ENCODE results near the gene GDF15. TPM values are rescaled to one million over a fixed set of nuclear protein-coding genes. Genes with fewer than 3 reads are reported as not detected.
"Not testable (repeated sequence)": the region's sequence is repeated elsewhere in the genome, so short reads cannot be mapped to it uniquely, and the experiment has no call there.

Gene GDF15
- total RNA-seq, 1 donor from 2014 or later, result 8.9 TPM

DNA sequence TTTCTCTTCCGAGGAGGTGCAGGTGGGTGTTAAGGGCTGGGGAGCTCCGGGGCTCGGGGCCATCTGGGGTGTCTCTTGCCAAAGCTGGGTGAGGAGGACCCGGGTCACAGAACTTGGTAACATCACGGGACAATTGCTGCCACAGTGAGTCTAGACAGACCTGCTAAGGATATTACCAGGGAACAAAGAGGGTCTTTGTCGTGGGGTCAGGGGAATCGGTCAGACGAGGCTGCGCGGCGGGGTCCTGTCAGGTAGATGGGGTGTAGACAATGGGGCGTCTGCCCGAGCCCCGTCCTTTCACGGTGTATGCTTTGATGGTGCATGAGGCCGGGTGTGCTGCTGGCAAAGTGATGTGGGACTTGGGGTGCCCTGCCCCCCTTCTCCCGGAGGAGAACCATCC is 37.8 kb upstream of the GDF15 start:
- H3K4me1 Mint-ChIP-seq (ENCODE audit: low read depth, unreplicated experiment), result peaks cover 2% of the 10 kb centered on the region
- no peak overlapping the region for H3K4me3 Mint-ChIP-seq (ENCODE audit: unreplicated experiment)
- H3K27ac Mint-ChIP-seq (ENCODE audit: unreplicated experiment), result no peak overlapping the region
- peaks cover 4% of the 10 kb centered on the region for H3K9me3 Mint-ChIP-seq (ENCODE audit: unreplicated experiment)
- TF ChIP-seq, protein P1, sequence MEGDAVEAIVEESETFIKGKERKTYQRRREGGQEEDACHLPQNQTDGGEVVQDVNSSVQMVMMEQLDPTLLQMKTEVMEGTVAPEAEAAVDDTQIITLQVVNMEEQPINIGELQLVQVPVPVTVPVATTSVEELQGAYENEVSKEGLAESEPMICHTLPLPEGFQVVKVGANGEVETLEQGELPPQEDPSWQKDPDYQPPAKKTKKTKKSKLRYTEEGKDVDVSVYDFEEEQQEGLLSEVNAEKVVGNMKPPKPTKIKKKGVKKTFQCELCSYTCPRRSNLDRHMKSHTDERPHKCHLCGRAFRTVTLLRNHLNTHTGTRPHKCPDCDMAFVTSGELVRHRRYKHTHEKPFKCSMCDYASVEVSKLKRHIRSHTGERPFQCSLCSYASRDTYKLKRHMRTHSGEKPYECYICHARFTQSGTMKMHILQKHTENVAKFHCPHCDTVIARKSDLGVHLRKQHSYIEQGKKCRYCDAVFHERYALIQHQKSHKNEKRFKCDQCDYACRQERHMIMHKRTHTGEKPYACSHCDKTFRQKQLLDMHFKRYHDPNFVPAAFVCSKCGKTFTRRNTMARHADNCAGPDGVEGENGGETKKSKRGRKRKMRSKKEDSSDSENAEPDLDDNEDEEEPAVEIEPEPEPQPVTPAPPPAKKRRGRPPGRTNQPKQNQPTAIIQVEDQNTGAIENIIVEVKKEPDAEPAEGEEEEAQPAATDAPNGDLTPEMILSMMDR (IDR thresholded peaks at IDR 0.05; ENCODE audit: partially characterized antibody, unreplicated experiment), result no peak
- peaks cover 4% of the 10 kb centered on the region for H3K36me3 Mint-ChIP-seq (ENCODE audit: unreplicated experiment)
- no peak for DNase-seq
- H3K27me3 Mint-ChIP-seq (ENCODE audit: unreplicated experiment), result peaks cover 2% of the 10 kb centered on the region

DNA sequence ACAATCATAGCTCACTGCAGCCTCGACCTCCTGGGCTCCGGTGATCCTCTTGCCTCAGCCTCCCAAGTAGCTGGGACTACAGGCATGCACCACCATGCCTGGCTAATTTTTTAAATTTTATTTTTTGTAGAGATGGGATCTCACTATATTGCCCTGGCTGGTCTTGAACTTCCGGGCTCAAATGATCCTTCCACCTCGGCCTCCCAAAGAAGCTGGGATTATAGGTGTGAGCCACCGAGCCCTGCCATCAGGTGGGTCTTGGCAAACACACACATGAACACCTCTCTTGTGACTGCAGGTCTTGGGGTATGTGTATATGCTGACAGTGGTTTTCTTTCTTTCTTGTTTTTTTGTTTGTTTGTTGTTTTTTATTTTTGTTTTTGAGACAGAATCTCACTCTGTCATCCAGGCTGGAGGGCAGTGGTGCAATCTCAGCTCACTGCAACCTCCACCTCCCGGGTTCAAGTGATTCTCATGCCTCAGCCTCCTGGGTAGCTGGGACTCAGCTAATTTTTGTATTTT is 37.1 kb upstream of the GDF15 start:
- not testable (repeated sequence) for H3K36me3 Mint-ChIP-seq (ENCODE audit: unreplicated experiment); H3K4me1 Mint-ChIP-seq (ENCODE audit: low read depth, unreplicated experiment); H3K4me3 Mint-ChIP-seq (ENCODE audit: unreplicated experiment); H3K9me3 Mint-ChIP-seq (ENCODE audit: unreplicated experiment); H3K27ac Mint-ChIP-seq (ENCODE audit: unreplicated experiment); H3K27me3 Mint-ChIP-seq (ENCODE audit: unreplicated experiment); DNase-seq

DNA sequence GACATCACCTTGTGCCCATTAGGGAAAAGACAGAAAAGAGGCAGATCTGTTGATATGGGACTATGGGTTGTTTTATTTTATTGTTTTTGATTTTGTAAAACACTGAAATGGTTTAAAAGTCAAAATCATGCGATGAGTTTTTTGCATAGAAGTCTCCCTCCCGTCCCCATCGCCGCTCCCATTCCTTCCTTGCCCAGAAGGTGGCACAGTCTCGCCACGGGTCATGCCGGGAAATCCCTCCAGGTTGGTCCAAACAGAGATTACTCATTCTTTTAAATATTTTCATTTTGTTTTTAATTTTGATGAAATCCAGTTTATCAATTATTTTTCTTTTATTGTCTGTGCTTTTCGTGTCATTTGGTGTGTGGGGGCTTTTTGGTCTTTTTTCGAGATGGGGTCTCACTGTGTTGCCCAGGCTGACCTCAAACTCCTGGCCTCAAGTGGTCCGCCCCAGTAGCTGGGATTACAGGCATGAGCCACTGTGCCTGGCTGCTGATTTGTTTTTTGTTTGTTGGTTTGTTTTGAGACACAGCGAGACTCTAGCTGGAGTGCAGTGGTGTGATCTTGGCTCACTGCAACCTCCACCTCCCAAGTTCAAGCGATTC is 36.3 kb upstream of the GDF15 start:
- Mint-ChIP-seq H3K4me1 (ENCODE audit: low read depth, unreplicated experiment) (no peaks in the 10 kb centered on the region), H3K36me3 (ENCODE audit: unreplicated experiment) (peaks cover 8% of the 10 kb centered on the region), H3K27me3 (ENCODE audit: unreplicated experiment) (peaks cover 2% of the 10 kb centered on the region), H3K27ac (ENCODE audit: unreplicated experiment) (no peak overlapping the region), H3K9me3 (ENCODE audit: unreplicated experiment) (peaks cover 4% of the 10 kb centered on the region), H3K4me3 (ENCODE audit: unreplicated experiment) (no peak overlapping the region)
- peak; percentile 69 for DNase-seq
- TF ChIP-seq, protein P1 (IDR thresholded peaks at IDR 0.05; ENCODE audit: partially characterized antibody, unreplicated experiment), result peak; percentile 56

DNA sequence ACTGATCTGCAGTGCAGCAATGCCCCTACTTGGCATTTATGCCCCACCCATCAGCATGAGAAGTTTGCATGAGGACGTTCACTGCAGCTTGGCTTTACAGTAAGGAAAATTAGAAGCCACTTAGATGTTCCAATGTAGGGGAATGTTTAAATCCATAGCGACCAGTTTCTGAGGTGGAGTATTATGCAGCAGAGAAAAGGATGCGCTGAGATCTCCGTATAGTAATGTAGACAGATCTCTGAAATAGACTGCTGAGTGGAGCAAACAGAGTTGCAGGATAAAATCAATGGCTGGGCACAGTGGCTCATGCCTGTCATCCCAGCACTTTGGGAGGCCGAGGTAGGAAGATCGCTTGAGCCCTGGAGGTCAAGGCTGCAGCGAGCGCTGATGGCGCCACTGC is 35.5 kb upstream of the GDF15 start:
- Mint-ChIP-seq H3K27me3 (ENCODE audit: unreplicated experiment) (peaks cover 2% of the 10 kb centered on the region), H3K9me3 (ENCODE audit: unreplicated experiment) (peaks cover 2% of the 10 kb centered on the region), H3K36me3 (ENCODE audit: unreplicated experiment) (peaks cover 8% of the 10 kb centered on the region), H3K4me1 (ENCODE audit: low read depth, unreplicated experiment) (no peaks in the 10 kb centered on the region), H3K4me3 (ENCODE audit: unreplicated experiment) (no peak overlapping the region), H3K27ac (ENCODE audit: unreplicated experiment) (no peak overlapping the region)
- TF ChIP-seq, protein P1 (IDR thresholded peaks at IDR 0.05; ENCODE audit: partially characterized antibody, unreplicated experiment), result no peak
- no peak for DNase-seq

DNA sequence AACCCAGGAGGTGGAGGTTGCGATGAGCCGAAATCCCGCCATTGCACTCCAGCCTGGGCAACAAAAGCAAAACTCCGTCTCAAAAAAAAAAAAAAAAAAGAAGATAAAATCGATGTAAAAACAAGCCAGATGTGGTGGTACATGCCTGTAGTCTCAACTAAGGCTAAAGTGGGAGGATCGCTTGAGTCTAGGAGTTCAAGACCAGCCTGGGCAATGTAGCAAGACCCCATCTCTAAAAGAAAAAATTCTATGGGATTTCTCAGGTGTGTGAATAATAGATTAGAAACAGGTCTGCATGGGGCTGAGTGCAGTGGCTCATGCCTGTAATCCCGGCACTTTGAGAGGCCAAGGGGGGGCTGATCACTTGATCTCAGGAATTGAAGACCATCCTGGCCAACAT is 34.4 kb upstream of the GDF15 start:
- Mint-ChIP-seq H3K4me1 (ENCODE audit: low read depth, unreplicated experiment) (no peaks in the 10 kb centered on the region), H3K9me3 (ENCODE audit: unreplicated experiment) (peaks cover 2% of the 10 kb centered on the region), H3K27me3 (ENCODE audit: unreplicated experiment) (peaks cover 4% of the 10 kb centered on the region), H3K27ac (ENCODE audit: unreplicated experiment) (no peak overlapping the region), H3K36me3 (ENCODE audit: unreplicated experiment) (peaks cover 8% of the 10 kb centered on the region), H3K4me3 (ENCODE audit: unreplicated experiment) (no peak overlapping the region)
- DNase-seq, result no peak
- TF ChIP-seq, protein P1 (IDR thresholded peaks at IDR 0.05; ENCODE audit: partially characterized antibody, unreplicated experiment), result no peak

Data from glutamatergic neuron (in vitro differentiated cells).